H1 (cell line): ENCODE measurements around the gene RERE. TPM values are rescaled to one million over a fixed set of nuclear protein-coding genes. Genes with fewer than 3 reads are reported as not detected.

Experiments used
- CTCF ChIA-PET: fragments of 300-600 bp; sonication (Branson Sonifier 250); formaldehyde crosslinking; loops from one replicate; lab custom pipeline; 2021; ENCODE audit not compliant: partially characterized antibody; lab: Charles Lee
- POLR2A ChIA-PET: fragments of 300-600 bp; sonication (Branson Sonifier 250); formaldehyde crosslinking; loops from one replicate; lab custom pipeline; 2021; ENCODE audit warnings: inconsistent platforms; ENCODE audit not compliant: partially characterized antibody; lab: Charles Lee
- DNase-seq, 2 experiments: peaks; one replicate each; pipeline versions ENCODE4 v3.0.0 to v3.0.0-alpha.2; 2010 to 2022; ENCODE audit warnings: low spot score in 2 of 2, low read depth in 1 of 2, mixed read lengths in 1 of 2
- FAIRE-seq: peaks from 2 replicates; lab custom pipeline; 2011; peaks lifted over from hg19 to GRCh38; lab: Jason Lieb, UNC
- H2AFZ ChIP-seq: 2 replicates; pipeline ENCODE4 v1.8.1; 2012; ENCODE audit warnings: low read length, inconsistent platforms
- H2AK5ac ChIP-seq: 2 replicates; pipeline ENCODE4 v1.6.1; 2013; ENCODE audit warnings: low read depth, low read length
- H2BK120ac ChIP-seq: replicated peaks from 2 replicates; pipeline ENCODE3; 2013; ENCODE audit warnings: low read depth, low read length, inconsistent platforms
- H2BK12ac ChIP-seq: 2 replicates; pipeline ENCODE4 v1.6.1; 2013; ENCODE audit warnings: low read depth, low read length
- H2BK15ac ChIP-seq: 2 replicates; pipeline ENCODE4 v1.6.1; 2013; ENCODE audit warnings: low read length
- H2BK20ac ChIP-seq: 2 replicates; pipeline ENCODE4 v1.6.1; 2013; ENCODE audit warnings: low read length
- H2BK5ac ChIP-seq: 2 replicates; pipeline ENCODE4 v1.6.1; 2013; ENCODE audit warnings: low read depth, low read length
- H3K14ac ChIP-seq: 2 replicates; pipeline ENCODE4 v1.6.1; 2013; ENCODE audit warnings: inconsistent platforms; ENCODE audit not compliant: insufficient read length
- H3K18ac ChIP-seq: 2 replicates; pipeline ENCODE4 v1.6.1; 2013; ENCODE audit warnings: low read length; ENCODE audit errors: extremely low read depth
- H3K23ac ChIP-seq: 2 replicates; pipeline ENCODE4 v1.6.1; 2013; ENCODE audit warnings: inconsistent platforms; ENCODE audit not compliant: insufficient read length
- H3K23me2 ChIP-seq: 2 replicates; pipeline ENCODE4 v1.6.1; 2013; ENCODE audit warnings: low read depth, low read length
- H3K27ac ChIP-seq: 2 replicates; pipeline ENCODE4 v1.6.1; 2011; ENCODE audit warnings: low read depth, low read length, inconsistent platforms
- H3K27me3 ChIP-seq, 4 experiments: replicated peaks in 1 of 4; 1 replicate in 1 of 4; 2 replicates in 3 of 4; pipeline versions ENCODE4 v1.6.1 to v1.8.1; 2011 to 2013; ENCODE audit warnings: low read length in 3 of 4, mild to moderate bottlenecking in 3 of 4, inconsistent platforms in 2 of 4, mixed read lengths in 2 of 4, moderate library complexity in 1 of 4; ENCODE audit not compliant: control insufficient read depth in 3 of 4, insufficient read depth in 3 of 4; ENCODE audit errors: extremely low read depth in 1 of 4
- H3K36me3 ChIP-seq, 4 experiments: 2 replicates each; pipeline versions ENCODE4 v1.6.1 to v1.8.1; 2011 to 2013; ENCODE audit warnings: mild to moderate bottlenecking in 4 of 4, low read length in 3 of 4, moderate library complexity in 2 of 4, control low read depth in 1 of 4, inconsistent platforms in 1 of 4; ENCODE audit not compliant: insufficient read depth in 4 of 4, control insufficient read depth in 2 of 4
- H3K4ac ChIP-seq: replicated peaks from 2 replicates; pipeline ENCODE3; 2013; ENCODE audit warnings: low read length, low read depth, mixed read lengths, inconsistent platforms; ENCODE audit not compliant: insufficient read length
- H3K4me1 ChIP-seq, 4 experiments: replicated peaks in 1 of 4; 1 replicate in 1 of 4; 2 replicates in 3 of 4; pipeline versions ENCODE4 v1.6.1 to v1.8.1; 2011 to 2013; ENCODE audit warnings: low read length in 3 of 4, inconsistent platforms in 2 of 4, mixed read lengths in 1 of 4; ENCODE audit not compliant: insufficient read depth in 4 of 4, control insufficient read depth in 3 of 4
- H3K4me2 ChIP-seq, 2 experiments: 2 replicates each; pipeline versions ENCODE4 v1.6.1 to v1.8.1; 2011 to 2013; ENCODE audit warnings: low read depth in 2 of 2, low read length in 2 of 2, control low read depth in 1 of 2, inconsistent platforms in 1 of 2, mild to moderate bottlenecking in 1 of 2; ENCODE audit not compliant: insufficient read depth in 1 of 2
- H3K4me3 ChIP-seq, 4 experiments: fragments of 200-600, 300-600 bp in 1 of 4; sonication (generic), shearing (Covaris generic), sonication (Bioruptor Twin) in 1 of 4; 2 replicates each; pipeline versions ENCODE4 v1.5.1 to v1.8.1; 2011 to 2016; ENCODE audit warnings: low read length in 4 of 4, low read depth in 3 of 4, control low read depth in 2 of 4, inconsistent platforms in 2 of 4, mild to moderate bottlenecking in 2 of 4, mixed read lengths in 1 of 4, moderate library complexity in 1 of 4; ENCODE audit not compliant: insufficient read depth in 2 of 4; ENCODE audit errors: extremely low read depth in 1 of 4
- H3K56ac ChIP-seq: replicated peaks from 2 replicates; pipeline ENCODE3; 2013; ENCODE audit warnings: low read depth, mild to moderate bottlenecking, mixed read lengths, low read length, inconsistent platforms; ENCODE audit not compliant: insufficient read length
- H3K79me1 ChIP-seq: 2 replicates; pipeline ENCODE4 v1.6.1; 2013; ENCODE audit warnings: low read depth, low read length, control low read depth
- H3K79me2 ChIP-seq, 2 experiments: 2 replicates each; pipeline versions ENCODE4 v1.6.1 to v1.8.1; 2012 to 2013; ENCODE audit warnings: low read length in 2 of 2, mild to moderate bottlenecking in 2 of 2, inconsistent platforms in 1 of 2; ENCODE audit not compliant: insufficient read depth in 2 of 2, control insufficient read depth in 1 of 2
- H3K9ac ChIP-seq, 4 experiments: replicated peaks in 1 of 4; 1 replicate in 1 of 4; 2 replicates in 3 of 4; pipeline versions ENCODE4 v1.6.1 to v1.8.1; 2011 to 2013; ENCODE audit warnings: low read depth in 3 of 4, low read length in 3 of 4, control low read depth in 2 of 4, mild to moderate bottlenecking in 2 of 4, moderate library complexity in 2 of 4, inconsistent platforms in 1 of 4; ENCODE audit errors: extremely low read depth in 1 of 4
- H3K9me3 ChIP-seq, 2 experiments: 2 replicates each; pipeline versions ENCODE4 v1.6.1 to v1.8.1; 2012 to 2013; ENCODE audit warnings: mild to moderate bottlenecking in 2 of 2, moderate library complexity in 2 of 2, control low read depth in 1 of 2, inconsistent platforms in 1 of 2, low read depth in 1 of 2, low read length in 1 of 2, mixed read lengths in 1 of 2; ENCODE audit not compliant: insufficient read depth in 2 of 2
- H4K20me1 ChIP-seq, 2 experiments: replicated peaks in 1 of 2; 2 replicates each; pipeline versions ENCODE3 to v1.8.1; 2011 to 2013; ENCODE audit warnings: inconsistent platforms in 2 of 2, low read length in 2 of 2, mild to moderate bottlenecking in 1 of 2; ENCODE audit not compliant: insufficient read depth in 2 of 2, control insufficient read depth in 1 of 2
- H4K5ac ChIP-seq: 2 replicates; pipeline ENCODE4 v1.6.1; 2013; ENCODE audit warnings: low read length, low read depth, mixed read lengths, inconsistent platforms; ENCODE audit not compliant: insufficient read length
- H4K8ac ChIP-seq: 2 replicates; pipeline ENCODE4 v1.8.0; 2013; ENCODE audit warnings: mild to moderate bottlenecking, moderate library complexity, low read length, inconsistent platforms; ENCODE audit not compliant: insufficient read depth; ENCODE audit errors: extremely low read depth
- H4K91ac ChIP-seq: replicated peaks from 2 replicates; pipeline ENCODE3; 2013; ENCODE audit warnings: low read length, mixed read lengths, inconsistent platforms; ENCODE audit not compliant: insufficient read length
- SIN3A ChIP-seq, 2 experiments: IDR thresholded peaks in 1 of 2; conservative IDR thresholded peaks in 1 of 2; 2 replicates each; pipeline ENCODE4 v1.6.1; 2011 to 2012; ENCODE audit warnings: low read length in 2 of 2, improper control_type of control experiment in 1 of 2, low read depth in 1 of 2, mild to moderate bottlenecking in 1 of 2
- TCF12 ChIP-seq: IDR thresholded peaks from 2 replicates; pipeline ENCODE4 v1.6.1; 2011; ENCODE audit warnings: low read depth, mild to moderate bottlenecking, low read length
- WGBS, 2 experiments: shearing (Covaris generic) in 1 of 2; methylation state at CpG; one replicate each; pipeline versions ENCODE4 v1.1.6 to v1.1.7; 2013 to 2015; ENCODE audit warnings: low lambda C conversion rate in 2 of 2, mixed read lengths in 2 of 2, inconsistent platforms in 1 of 2, low coverage in 1 of 2, missing lambda C conversion rate in 1 of 2; ENCODE audit not compliant: insufficient replicate concordance in 2 of 2, insufficient coverage in 1 of 2, insufficient read length in 1 of 2; ENCODE audit errors: extremely low coverage in 1 of 2, missing lambda C conversion rate in 1 of 2; 5-methylcytosine and 5-hydroxymethylcytosine counted together
- polyA plus RNA-seq, 7 experiments: library from polyadenylated mRNA; depleted of rRNA in 3 of 7; stranded (reverse) in 5 of 7; unstranded in 2 of 7; fragments of >200 nt in 5 of 7; fragments of 200-250 nt in 2 of 7; gene quantifications; 1 replicate in 5 of 7; 2 replicates in 1 of 7; 4 replicates in 1 of 7; pipeline versions ENCODE4 v1.2.1 to v1.2.3, GENCODE V29; 2011 to 2013; ENCODE audit warnings: missing spikeins in 2 of 7, mixed read lengths in 2 of 7
- total RNA-seq: library from RNA; stranded (reverse); fragmentation: NEBNext Ultra II Directional; extraction: Animal tissue kit (Norgen Biotek cat#: 25700); gene quantifications from 2 replicates; pipeline ENCODE4 v1.2.1, GENCODE V29; 2021

Gene RERE
- total and polyA plus RNA-seq, 2 of the 8 experiments (the other 6 are each of a cell fraction or from before 2014, with no cell fraction given): 15.3 to 142 TPM

DNA sequence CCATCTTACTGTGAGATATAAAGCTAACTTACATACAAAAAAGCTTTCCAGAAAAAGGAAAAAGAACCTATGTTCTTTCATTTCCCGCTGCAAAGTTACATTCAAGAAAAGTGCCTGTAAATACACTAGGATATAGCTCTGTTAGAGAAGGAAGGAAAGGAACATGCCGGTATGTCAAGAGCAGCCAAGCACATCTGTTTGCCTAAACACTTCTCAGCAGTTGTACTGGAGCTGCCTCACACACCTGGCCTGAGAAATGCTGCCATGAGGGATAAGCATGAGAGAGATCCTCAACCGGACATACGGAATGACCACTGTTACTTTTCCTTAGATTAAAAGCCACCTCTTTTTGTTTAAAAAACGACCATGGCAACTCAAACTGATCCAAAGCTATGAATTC is 189.7 kb downstream of the RERE start:
- Histone ChIP-seq H3K79me2 (peaks cover 11 to 90% of the 10 kb centered on the region in 2 experiments; a peak in 3 of 4 replicates), H3K23me2 (peaks cover 2% of the 10 kb centered on the region; the same call in 1 of the 2 replicates), H3K14ac (no peak overlapping the region), H4K20me1 (peaks cover 31% of the 10 kb centered on the region in 2 experiments), H3K4me2 (no peak overlapping the region; a peak in 1 of 4 replicates), H3K9me3 (no peaks in the 10 kb centered on the region), H4K91ac (no peak overlapping the region), H2BK120ac (no peak overlapping the region), H2BK12ac (no peak overlapping the region), H3K79me1 (peaks cover 7% of the 10 kb centered on the region), H2BK15ac (no peak overlapping the region), H2BK5ac (no peak overlapping the region), H3K56ac (no peak overlapping the region), H3K27me3 (no peaks in the 10 kb centered on the region), H3K4me3 (no peak overlapping the region), H4K5ac (no peak overlapping the region), H3K23ac (no peak overlapping the region), H3K4me1 (peaks cover 0 to 22% (median 11%) of the 10 kb centered on the region in 4 experiments; a peak in 6 of 7 replicates), H4K8ac (no peak overlapping the region), H2BK20ac (no peak overlapping the region), H3K18ac (no peak overlapping the region), H3K4ac (no peak overlapping the region), H3K9ac (no peak overlapping the region), H2AK5ac (no peak overlapping the region), H3K36me3 (no peaks in the 10 kb centered on the region), H3K27ac (no peak overlapping the region), H2AFZ (no peak overlapping the region)
- WGBS, 2 experiments: 93% methylated on average over 5 of the region's 5 CpGs; no CpG with 5 or more reads in 1 of the 2 experiments
- TF ChIP-seq TCF12 (no peak), SIN3A (conservative IDR thresholded peaks at IDR 0.05 in 1 of 2, IDR thresholded peaks at IDR 0.05 in 1 of 2; ENCODE audit: low read depth in 1 of 2, low read length in 2 of 2) (no peak)
- DNase-seq: no peak
- POLR2A ChIA-PET: no interaction called here
- no peak for FAIRE-seq
- CTCF ChIA-PET: interaction anchor here (0.7 to 1.1 kb wide), 3 partner anchors 13 to 258 kb away, joined by 3 to 6 read pairs (median 5); no protein-coding TSS in a partner anchor
